ENCODE results near the gene ACSL3.

Gene ACSL3

GRCh38 chr2:222872551-222872950 lies 11.7 kb downstream of the ACSL3 start:
- Histone ChIP-seq H3K36me3 (ENCODE audit: control insufficient read depth in 1 of 2, insufficient read depth in 2 of 2, low read length in 2 of 2) (no peaks in the 10 kb centered on the region), H4K8ac (ENCODE audit: low read depth, low read length) (no peak overlapping the region), H4K12ac (ENCODE audit: low read depth, low read length) (no peak overlapping the region), H3K4me2 (ENCODE audit: low read length) (no peak overlapping the region), H2BK5ac (ENCODE audit: low read depth, low read length, poor library complexity) (no peak overlapping the region), H3K18ac (ENCODE audit: low read length) (no peak overlapping the region), H2BK12ac (ENCODE audit: low read length) (no peak overlapping the region), H2AFZ (ENCODE audit: insufficient read depth, low read length, poor library complexity) (no peak overlapping the region), H3K9ac (ENCODE audit: low read length) (no peak overlapping the region), H3K23ac (ENCODE audit: low read length) (no peak overlapping the region), H3K4me3 (ENCODE audit: low read depth, low read length) (no peak overlapping the region), H3K14ac (ENCODE audit: low read length) (no peak overlapping the region), H3K9me3 (ENCODE audit: insufficient read depth, low read depth, low read length) (no peaks in the 10 kb centered on the region), H2AK5ac (ENCODE audit: low read length) (no peak overlapping the region), H3K4me1 (ENCODE audit: control insufficient read depth in 1 of 2, insufficient read depth in 2 of 2, low read length in 2 of 2) (peaks cover 2 to 4% of the 10 kb centered on the region in 2 experiments), H3K4ac (ENCODE audit: low read depth, low read length) (peak overlapping the region; percentile 30), H2BK120ac (ENCODE audit: insufficient read depth, low read length, poor library complexity) (no peak overlapping the region), H3K27me3 (ENCODE audit: insufficient read depth, low read length) (no peaks in the 10 kb centered on the region), H3K79me2 (ENCODE audit: control insufficient read depth, insufficient read depth, low read length, poor library complexity) (peaks cover 12% of the 10 kb centered on the region), H3K79me1 (ENCODE audit: low read length) (peaks cover 2% of the 10 kb centered on the region), H4K91ac (ENCODE audit: low read depth, low read length) (no peak overlapping the region), H3K27ac (ENCODE audit: low read depth, low read length) (no peak overlapping the region)
- WGBS (ENCODE audit: extremely low coverage, insufficient coverage, insufficient read length): no CpG with 5 or more reads among the region's 4 CpGs
- no peak for DNase-seq

DNA sequence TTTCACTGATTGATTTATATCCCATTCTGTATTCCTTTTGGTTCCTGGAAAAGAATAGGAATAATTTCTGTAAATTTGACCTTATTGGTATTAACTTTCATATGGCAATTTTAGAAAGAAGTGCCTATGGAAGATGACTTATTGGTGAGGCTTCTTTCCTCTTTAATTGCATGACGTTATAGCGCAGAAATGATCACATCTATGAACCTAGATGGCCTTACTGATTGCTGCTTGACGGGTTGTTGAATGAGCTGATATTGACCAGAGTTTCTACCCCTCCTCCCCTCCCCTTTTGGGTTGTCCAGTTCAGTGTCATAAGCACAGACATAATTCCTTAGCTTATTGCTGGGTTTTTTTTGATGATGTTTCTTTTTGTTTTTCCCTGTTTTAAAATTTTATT lies 14.6 kb downstream of the ACSL3 start:
- H4K91ac ChIP-seq (ENCODE audit: low read depth, low read length): no peak overlapping the region
- H4K12ac ChIP-seq (ENCODE audit: low read depth, low read length): no peak overlapping the region
- no CpG with 5 or more reads among the region's 3 CpGs for WGBS (ENCODE audit: extremely low coverage, insufficient coverage, insufficient read length)
- no peaks in the 10 kb centered on the region for H3K9me3 ChIP-seq (ENCODE audit: insufficient read depth, low read depth, low read length)
- no peak overlapping the region for H3K27ac ChIP-seq (ENCODE audit: low read depth, low read length)
- H2BK120ac ChIP-seq (ENCODE audit: insufficient read depth, low read length, poor library complexity): no peak overlapping the region
- H3K18ac ChIP-seq (ENCODE audit: low read length): no peak overlapping the region
- H2AFZ ChIP-seq (ENCODE audit: insufficient read depth, low read length, poor library complexity): no peak overlapping the region
- no peak overlapping the region for H3K23ac ChIP-seq (ENCODE audit: low read length)
- H4K8ac ChIP-seq (ENCODE audit: low read depth, low read length): no peak overlapping the region
- H3K9ac ChIP-seq (ENCODE audit: low read length): no peak overlapping the region
- no peak overlapping the region for H3K4me3 ChIP-seq (ENCODE audit: low read depth, low read length)
- peaks cover 5 to 9% of the 10 kb centered on the region in 2 experiments for H3K4me1 ChIP-seq (ENCODE audit: control insufficient read depth in 1 of 2, insufficient read depth in 2 of 2, low read length in 2 of 2)
- DNase-seq: peak in 1 of 2 donors; percentile 53
- H3K79me2 ChIP-seq (ENCODE audit: control insufficient read depth, insufficient read depth, low read length, poor library complexity): peaks cover 14% of the 10 kb centered on the region
- no peak overlapping the region for H3K14ac ChIP-seq (ENCODE audit: low read length)
- H3K79me1 ChIP-seq (ENCODE audit: low read length): peaks cover 2% of the 10 kb centered on the region
- no peaks in the 10 kb centered on the region for H3K27me3 ChIP-seq (ENCODE audit: insufficient read depth, low read length)
- H2BK12ac ChIP-seq (ENCODE audit: low read length): no peak overlapping the region
- peaks cover 2% of the 10 kb centered on the region in 2 experiments for H3K36me3 ChIP-seq (ENCODE audit: control insufficient read depth in 1 of 2, insufficient read depth in 2 of 2, low read length in 2 of 2)
- H2AK5ac ChIP-seq (ENCODE audit: low read length): no peak overlapping the region
- H3K4ac ChIP-seq (ENCODE audit: low read depth, low read length): no peak overlapping the region
- H3K4me2 ChIP-seq (ENCODE audit: low read length): no peak overlapping the region
- no peak overlapping the region for H2BK5ac ChIP-seq (ENCODE audit: low read depth, low read length, poor library complexity)

DNA sequence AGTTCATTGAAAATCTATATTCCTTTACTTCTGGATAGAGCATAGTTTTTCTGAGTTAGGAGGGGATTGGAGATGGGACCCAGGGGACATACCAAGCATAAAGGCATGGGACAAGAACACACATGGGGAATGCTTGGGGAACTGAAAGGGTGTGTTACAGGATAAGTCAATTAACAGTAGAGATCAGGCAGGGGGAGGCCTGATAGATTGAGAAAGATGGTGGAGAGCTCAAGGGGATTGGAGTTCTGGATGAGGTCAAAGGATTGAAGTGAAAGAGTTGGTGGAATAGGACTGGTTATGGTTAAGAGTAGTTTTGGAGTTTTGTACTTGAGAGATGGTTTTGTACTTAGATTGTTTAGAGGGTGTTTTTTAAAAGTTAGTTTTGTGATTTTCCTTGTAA lies 16.1 kb downstream of the ACSL3 start:
- Histone ChIP-seq H3K4ac (ENCODE audit: low read depth, low read length) (peak overlapping the region; percentile 84), H3K4me1 (ENCODE audit: control insufficient read depth in 1 of 2, insufficient read depth in 2 of 2, low read length in 2 of 2) (peaks cover 5 to 8% of the 10 kb centered on the region in 2 experiments), H3K36me3 (ENCODE audit: control insufficient read depth in 1 of 2, insufficient read depth in 2 of 2, low read length in 2 of 2) (peaks cover 2 to 6% of the 10 kb centered on the region in 2 experiments), H4K91ac (ENCODE audit: low read depth, low read length) (no peak overlapping the region), H3K23ac (ENCODE audit: low read length) (no peak overlapping the region), H4K12ac (ENCODE audit: low read depth, low read length) (no peak overlapping the region), H2AFZ (ENCODE audit: insufficient read depth, low read length, poor library complexity) (no peak overlapping the region), H3K4me3 (ENCODE audit: low read depth, low read length) (no peak overlapping the region), H2BK12ac (ENCODE audit: low read length) (no peak overlapping the region), H2AK5ac (ENCODE audit: low read length) (no peak overlapping the region), H2BK120ac (ENCODE audit: insufficient read depth, low read length, poor library complexity) (peak overlapping the region; percentile 58), H2BK5ac (ENCODE audit: low read depth, low read length, poor library complexity) (no peak overlapping the region), H3K14ac (ENCODE audit: low read length) (no peak overlapping the region), H3K4me2 (ENCODE audit: low read length) (no peak overlapping the region), H3K9me3 (ENCODE audit: insufficient read depth, low read depth, low read length) (no peaks in the 10 kb centered on the region), H3K27ac (ENCODE audit: low read depth, low read length) (no peak overlapping the region), H3K18ac (ENCODE audit: low read length) (no peak overlapping the region), H3K79me2 (ENCODE audit: control insufficient read depth, insufficient read depth, low read length, poor library complexity) (peaks cover 14% of the 10 kb centered on the region), H3K9ac (ENCODE audit: low read length) (no peak overlapping the region), H4K8ac (ENCODE audit: low read depth, low read length) (no peak overlapping the region), H3K27me3 (ENCODE audit: insufficient read depth, low read length) (no peaks in the 10 kb centered on the region), H3K79me1 (ENCODE audit: low read length) (peaks cover 2% of the 10 kb centered on the region)
- no peak for DNase-seq

GRCh38 chr2:222877556-222878300 lies 16.9 kb downstream of the ACSL3 start:
- WGBS (ENCODE audit: extremely low coverage, insufficient coverage, insufficient read length): no CpG with 5 or more reads among the region's 2 CpGs
- Histone ChIP-seq H3K4me3 (ENCODE audit: low read depth, low read length) (no peak overlapping the region), H3K14ac (ENCODE audit: low read length) (no peak overlapping the region), H4K8ac (ENCODE audit: low read depth, low read length) (no peak overlapping the region), H2AK5ac (ENCODE audit: low read length) (no peak overlapping the region), H3K23ac (ENCODE audit: low read length) (no peak overlapping the region), H2BK12ac (ENCODE audit: low read length) (no peak overlapping the region), H3K27me3 (ENCODE audit: insufficient read depth, low read length) (no peaks in the 10 kb centered on the region), H3K18ac (ENCODE audit: low read length) (no peak overlapping the region), H2AFZ (ENCODE audit: insufficient read depth, low read length, poor library complexity) (no peak overlapping the region), H3K4me1 (ENCODE audit: control insufficient read depth in 1 of 2, insufficient read depth in 2 of 2, low read length in 2 of 2) (peaks cover 6 to 12% of the 10 kb centered on the region in 2 experiments), H4K91ac (ENCODE audit: low read depth, low read length) (no peak overlapping the region), H3K4me2 (ENCODE audit: low read length) (no peak overlapping the region), H3K27ac (ENCODE audit: low read depth, low read length) (no peak overlapping the region), H3K79me1 (ENCODE audit: low read length) (peaks cover 2% of the 10 kb centered on the region), H2BK120ac (ENCODE audit: insufficient read depth, low read length, poor library complexity) (no peak overlapping the region), H3K9me3 (ENCODE audit: insufficient read depth, low read depth, low read length) (peaks cover 3% of the 10 kb centered on the region), H4K12ac (ENCODE audit: low read depth, low read length) (no peak overlapping the region), H3K79me2 (ENCODE audit: control insufficient read depth, insufficient read depth, low read length, poor library complexity) (peaks cover 11% of the 10 kb centered on the region), H2BK5ac (ENCODE audit: low read depth, low read length, poor library complexity) (no peak overlapping the region), H3K36me3 (ENCODE audit: control insufficient read depth in 1 of 2, insufficient read depth in 2 of 2, low read length in 2 of 2) (peaks cover 2 to 6% of the 10 kb centered on the region in 2 experiments), H3K9ac (ENCODE audit: low read length) (no peak overlapping the region), H3K4ac (ENCODE audit: low read depth, low read length) (peak overlapping the region; percentile 96)
- DNase-seq: peak in 1 of 2 donors; percentile 22

All from trophoblast cell (in vitro differentiated cells and primary cell).